Measurements from ENCODE around the gene MRPS17. TPM values are rescaled to one million over a fixed set of nuclear protein-coding genes. Genes with fewer than 3 reads are reported as not detected.
A peak's percentile ranks its signal among the peaks of the same experiment; 100 is the strongest.

MRPS17 gene
- total and polyA plus RNA-seq, 9 of the 15 experiments (the other 6 are each of a cell fraction or from before 2014, with no cell fraction given), result 25.9 to 99.3 (median 43.9) TPM

DNA sequence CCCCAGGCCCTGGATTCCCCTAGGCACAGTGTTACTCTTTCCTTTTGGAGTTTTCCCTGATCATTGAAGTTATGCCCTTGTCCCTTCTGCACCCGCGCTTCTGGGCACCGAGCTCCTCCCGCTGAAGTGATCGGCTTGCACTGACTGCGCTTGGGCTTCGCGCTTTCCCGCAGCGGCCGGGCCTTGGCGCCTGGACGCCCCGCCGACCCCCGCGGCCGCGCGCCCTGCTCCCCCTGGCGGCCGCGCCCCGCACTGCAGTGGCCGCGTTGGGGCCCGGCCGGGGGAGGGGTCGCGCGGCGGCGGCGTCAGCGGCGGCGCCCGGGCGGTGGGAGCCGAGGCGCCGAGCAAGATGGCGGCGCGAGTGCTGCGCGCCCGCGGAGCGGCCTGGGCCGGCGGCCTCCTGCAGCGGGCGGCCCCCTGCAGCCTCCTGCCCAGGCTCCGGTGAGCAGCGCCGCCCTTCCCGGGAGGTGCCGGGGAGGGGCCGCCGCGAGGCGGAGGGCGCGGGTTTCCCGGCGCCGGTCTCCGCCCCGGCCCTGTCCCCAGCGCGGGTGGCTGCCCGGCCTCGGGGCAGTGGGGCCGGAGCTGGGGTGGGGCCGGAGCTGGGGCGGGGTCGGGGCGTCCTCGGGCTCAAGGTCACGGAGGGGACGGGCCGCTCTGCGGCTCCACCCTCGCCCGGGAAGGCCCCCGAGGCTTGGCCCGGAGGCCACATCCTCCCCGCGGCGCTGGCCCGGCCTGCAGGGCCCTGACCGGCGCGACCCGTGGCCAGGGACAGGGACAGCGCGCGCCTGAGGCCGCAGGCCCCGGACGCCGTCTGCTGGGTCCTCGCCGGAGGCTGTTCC, 12.8 kb downstream of the MRPS17 start, which contains the start of gene NIPSNAP2 (continued):
- TF ChIP-seq PTRF (tag; IDR thresholded peaks at IDR 0.05), result no peak
- no peak for TF ChIP-seq CHD2 (IDR thresholded peaks at IDR 0.05; ENCODE audit: low read depth, low read length)
- TF ChIP-seq EP400 (IDR thresholded peaks at IDR 0.05), result no peak
- TF ChIP-seq, protein P1, sequence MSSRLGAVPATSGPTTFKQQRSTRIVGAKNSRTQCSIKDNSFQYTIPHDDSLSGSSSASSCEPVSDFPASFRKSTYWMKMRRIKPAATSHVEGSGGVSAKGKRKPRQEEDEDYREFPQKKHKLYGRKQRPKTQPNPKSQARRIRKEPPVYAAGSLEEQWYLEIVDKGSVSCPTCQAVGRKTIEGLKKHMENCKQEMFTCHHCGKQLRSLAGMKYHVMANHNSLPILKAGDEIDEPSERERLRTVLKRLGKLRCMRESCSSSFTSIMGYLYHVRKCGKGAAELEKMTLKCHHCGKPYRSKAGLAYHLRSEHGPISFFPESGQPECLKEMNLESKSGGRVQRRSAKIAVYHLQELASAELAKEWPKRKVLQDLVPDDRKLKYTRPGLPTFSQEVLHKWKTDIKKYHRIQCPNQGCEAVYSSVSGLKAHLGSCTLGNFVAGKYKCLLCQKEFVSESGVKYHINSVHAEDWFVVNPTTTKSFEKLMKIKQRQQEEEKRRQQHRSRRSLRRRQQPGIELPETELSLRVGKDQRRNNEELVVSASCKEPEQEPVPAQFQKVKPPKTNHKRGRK (tag; IDR thresholded peaks at IDR 0.05), result no peak
- 0 out of 4 replicates have a peak, but pooled peaks of 1 of the 2 experiments have one; percentile 16 for TF ChIP-seq RCOR1 (IDR thresholded peaks at IDR 0.05; ENCODE audit: borderline replicate concordance in 1 of 2, low read depth in 2 of 2, low read length in 2 of 2)
- TF ChIP-seq, protein P2, sequence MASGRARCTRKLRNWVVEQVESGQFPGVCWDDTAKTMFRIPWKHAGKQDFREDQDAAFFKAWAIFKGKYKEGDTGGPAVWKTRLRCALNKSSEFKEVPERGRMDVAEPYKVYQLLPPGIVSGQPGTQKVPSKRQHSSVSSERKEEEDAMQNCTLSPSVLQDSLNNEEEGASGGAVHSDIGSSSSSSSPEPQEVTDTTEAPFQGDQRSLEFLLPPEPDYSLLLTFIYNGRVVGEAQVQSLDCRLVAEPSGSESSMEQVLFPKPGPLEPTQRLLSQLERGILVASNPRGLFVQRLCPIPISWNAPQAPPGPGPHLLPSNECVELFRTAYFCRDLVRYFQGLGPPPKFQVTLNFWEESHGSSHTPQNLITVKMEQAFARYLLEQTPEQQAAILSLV (tag; IDR thresholded peaks at IDR 0.05), result no peak
- no peak for TF ChIP-seq ZNF785 (CRISPR knock-in tag; IDR thresholded peaks at IDR 0.05)
- TF ChIP-seq, protein P3, sequence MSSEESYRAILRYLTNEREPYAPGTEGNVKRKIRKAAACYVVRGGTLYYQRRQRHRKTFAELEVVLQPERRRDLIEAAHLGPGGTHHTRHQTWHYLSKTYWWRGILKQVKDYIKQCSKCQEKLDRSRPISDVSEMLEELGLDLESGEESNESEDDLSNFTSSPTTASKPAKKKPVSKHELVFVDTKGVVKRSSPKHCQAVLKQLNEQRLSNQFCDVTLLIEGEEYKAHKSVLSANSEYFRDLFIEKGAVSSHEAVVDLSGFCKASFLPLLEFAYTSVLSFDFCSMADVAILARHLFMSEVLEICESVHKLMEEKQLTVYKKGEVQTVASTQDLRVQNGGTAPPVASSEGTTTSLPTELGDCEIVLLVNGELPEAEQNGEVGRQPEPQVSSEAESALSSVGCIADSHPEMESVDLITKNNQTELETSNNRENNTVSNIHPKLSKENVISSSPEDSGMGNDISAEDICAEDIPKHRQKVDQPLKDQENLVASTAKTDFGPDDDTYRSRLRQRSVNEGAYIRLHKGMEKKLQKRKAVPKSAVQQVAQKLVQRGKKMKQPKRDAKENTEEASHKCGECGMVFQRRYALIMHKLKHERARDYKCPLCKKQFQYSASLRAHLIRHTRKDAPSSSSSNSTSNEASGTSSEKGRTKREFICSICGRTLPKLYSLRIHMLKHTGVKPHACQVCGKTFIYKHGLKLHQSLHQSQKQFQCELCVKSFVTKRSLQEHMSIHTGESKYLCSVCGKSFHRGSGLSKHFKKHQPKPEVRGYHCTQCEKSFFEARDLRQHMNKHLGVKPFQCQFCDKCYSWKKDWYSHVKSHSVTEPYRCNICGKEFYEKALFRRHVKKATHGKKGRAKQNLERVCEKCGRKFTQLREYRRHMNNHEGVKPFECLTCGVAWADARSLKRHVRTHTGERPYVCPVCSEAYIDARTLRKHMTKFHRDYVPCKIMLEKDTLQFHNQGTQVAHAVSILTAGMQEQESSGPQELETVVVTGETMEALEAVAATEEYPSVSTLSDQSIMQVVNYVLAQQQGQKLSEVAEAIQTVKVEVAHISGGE (CRISPR knock-in tag; IDR thresholded peaks at IDR 0.05), result peak in 1 of 3 experiments; percentile 59; a peak in 2 of 6 replicates
- no peak for TF ChIP-seq ZKSCAN8 (CRISPR knock-in tag; IDR thresholded peaks at IDR 0.05)
- TF ChIP-seq NR4A1 (CRISPR knock-in tag; IDR thresholded peaks at IDR 0.05), result no peak
- no peak for TF ChIP-seq NR4A1 (tag; IDR thresholded peaks at IDR 0.05)
- TF ChIP-seq BRD4 (IDR thresholded peaks at IDR 0.05), result no peak
- TF ChIP-seq, protein P4, sequence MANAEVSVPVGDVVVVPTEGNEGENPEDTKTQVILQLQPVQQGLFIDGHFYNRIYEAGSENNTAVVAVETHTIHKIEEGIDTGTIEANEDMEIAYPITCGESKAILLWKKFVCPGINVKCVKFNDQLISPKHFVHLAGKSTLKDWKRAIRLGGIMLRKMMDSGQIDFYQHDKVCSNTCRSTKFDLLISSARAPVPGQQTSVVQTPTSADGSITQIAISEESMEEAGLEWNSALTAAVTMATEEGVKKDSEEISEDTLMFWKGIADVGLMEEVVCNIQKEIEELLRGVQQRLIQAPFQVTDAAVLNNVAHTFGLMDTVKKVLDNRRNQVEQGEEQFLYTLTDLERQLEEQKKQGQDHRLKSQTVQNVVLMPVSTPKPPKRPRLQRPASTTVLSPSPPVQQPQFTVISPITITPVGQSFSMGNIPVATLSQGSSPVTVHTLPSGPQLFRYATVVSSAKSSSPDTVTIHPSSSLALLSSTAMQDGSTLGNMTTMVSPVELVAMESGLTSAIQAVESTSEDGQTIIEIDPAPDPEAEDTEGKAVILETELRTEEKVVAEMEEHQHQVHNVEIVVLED (CRISPR knock-in tag; IDR thresholded peaks at IDR 0.05), result peak; percentile 56; the same call in 1 of the 2 replicates
- TF ChIP-seq TAF1 (IDR thresholded peaks at IDR 0.05; ENCODE audit: control insufficient read depth, extremely low read depth, insufficient read depth, low read length, severe bottlenecking), result peak; percentile 77
- no peak for TF ChIP-seq ZNF134 (CRISPR knock-in tag; conservative IDR thresholded peaks at IDR 0.05)
- TF ChIP-seq, protein P5, sequence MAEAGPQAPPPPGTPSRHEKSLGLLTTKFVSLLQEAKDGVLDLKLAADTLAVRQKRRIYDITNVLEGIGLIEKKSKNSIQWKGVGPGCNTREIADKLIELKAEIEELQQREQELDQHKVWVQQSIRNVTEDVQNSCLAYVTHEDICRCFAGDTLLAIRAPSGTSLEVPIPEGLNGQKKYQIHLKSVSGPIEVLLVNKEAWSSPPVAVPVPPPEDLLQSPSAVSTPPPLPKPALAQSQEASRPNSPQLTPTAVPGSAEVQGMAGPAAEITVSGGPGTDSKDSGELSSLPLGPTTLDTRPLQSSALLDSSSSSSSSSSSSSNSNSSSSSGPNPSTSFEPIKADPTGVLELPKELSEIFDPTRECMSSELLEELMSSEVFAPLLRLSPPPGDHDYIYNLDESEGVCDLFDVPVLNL (CRISPR knock-in tag; IDR thresholded peaks at IDR 0.05; ENCODE audit: low read depth), result no peak
- TF ChIP-seq SIN3B (IDR thresholded peaks at IDR 0.05; ENCODE audit: low read depth), result peak; percentile 94
- TF ChIP-seq ETS2 (tag; IDR thresholded peaks at IDR 0.05; ENCODE audit: borderline replicate concordance, poor library complexity, severe bottlenecking), result no peak
